Ovary (tissue), 9 donors: ENCODE data around the gene ZNF121. TPM values are rescaled to one million over a fixed set of nuclear protein-coding genes. Genes with fewer than 3 reads are reported as not detected.
A peak's percentile ranks its signal among the peaks of the same experiment; 100 is the strongest.
"Not testable (repeated sequence)": the region's sequence is repeated elsewhere in the genome, so short reads cannot be mapped to it uniquely, and the experiment has no call there.

Experiments
- DNase-seq, 5 donors: peaks; one replicate each; pipeline ENCODE4 v3.0.0-alpha.2; 2019 to 2020
- H3K27ac ChIP-seq, 2 donors: fragments of 200-600 bp; one replicate each; pipeline versions ENCODE4 v1.5.1 to v1.8.0; 2019 to 2022
- H3K27me3 ChIP-seq: fragments of 200-600 bp; one replicate; pipeline ENCODE4 v1.8.0; 2022
- H3K36me3 ChIP-seq: fragments of 200-600 bp; sonication (generic); one replicate; pipeline ENCODE4 v1.5.1; 2019
- H3K4me1 ChIP-seq: one replicate; pipeline ENCODE4 v1.8.1; 2013; ENCODE audit warnings: mild to moderate bottlenecking, moderate library complexity; ENCODE audit not compliant: insufficient read depth
- H3K4me3 ChIP-seq: fragments of 200-600 bp; sonication (generic); one replicate; pipeline ENCODE4 v1.5.1; 2017
- H3K9me3 ChIP-seq, 2 donors: fragments of 200-600 bp in 1 of 2; sonication (generic) in 1 of 2; one replicate each; pipeline versions ENCODE4 v1.5.1 to v1.8.1; 2013 to 2019; ENCODE audit warnings: mild to moderate bottlenecking in 1 of 2, moderate library complexity in 1 of 2
- EP300 ChIP-seq: sonication (generic); formaldehyde crosslinking; IDR thresholded peaks from one replicate; pipeline ENCODE4 v1.6.1; 2017; ENCODE audit warnings: antibody characterized with exemption
- POLR2A ChIP-seq: fragments of 450-650 bp; IDR thresholded peaks from one replicate; pipeline ENCODE4 v1.6.1; 2017; ENCODE audit warnings: antibody characterized with exemption, mild to moderate bottlenecking, moderate library complexity
- WGBS, 3 donors: extraction: QIAGEN DNeasy Blood & Tissue Kit in 1 of 3; methylation state at CpG; one replicate each; pipeline versions ENCODE4 v1.1.5 to v1.1.7; 2013 to 2017; 5-methylcytosine and 5-hydroxymethylcytosine counted together
- intact Hi-C, 4 donors: fragments of 100-400 bp; cut with DNase I; formaldehyde crosslinking; loops; one replicate each; pipeline versions ENCODE4 v1.11.0 to v1.15.1; 2022 to 2023
- polyA plus RNA-seq, 2 donors: library from polyadenylated mRNA; stranded (reverse); fragments of 200-250 nt in 1 of 2; fragments of 350-450 nt in 1 of 2; fragmentation: Illumina TruSeq in 1 of 2; extraction: RNeasy Lipid Tissue Mini Kit (QIAGEN cat#74804) in 1 of 2; gene quantifications; one replicate each; pipeline ENCODE4 v1.2.3, GENCODE V29; 2013 to 2014
- total RNA-seq, 7 donors: library from RNA; depleted of rRNA in 2 of 7; stranded (reverse); fragments of >200 nt in 2 of 7; fragmentation: NEBNext Ultra II Directional in 3 of 7; extraction: Animal tissue kit (Norgen Biotek cat#: 25700) in 3 of 7; gene quantifications; one replicate each; pipeline versions ENCODE4 v1.1.0 to v1.2.4, GENCODE V29; 2016 to 2023
- TF ChIP-seq, protein P1 (sequence below), 3 donors: fragments of 450-650 bp in 2 of 3; fragments of 200-600 bp in 1 of 3; IDR thresholded peaks; one replicate each; pipeline versions ENCODE4 v1.5.1 to v1.8.0; 2016 to 2022; ENCODE audit warnings: antibody characterized with exemption in 3 of 3, mild to moderate bottlenecking in 1 of 3
- donor health status: DM: no; HTN: no; CAD: no; lungs with moderate emphysema.
- donor health status: DM: no; HTN: no; CAD: no.
- donor health status: Bipolar disorder and iron deficiency.
- donor health status: DM: yes; HTN: yes; CAD: no.
- donor health status: DM: no; HTN: no; CAD: no.
- donor health status: DM: yes; HTN: yes; CAD: no.

The ZNF121 gene
- total and polyA plus RNA-seq, 9 donors, result 4.2 to 49.0 (median 31.7) TPM

DNA sequence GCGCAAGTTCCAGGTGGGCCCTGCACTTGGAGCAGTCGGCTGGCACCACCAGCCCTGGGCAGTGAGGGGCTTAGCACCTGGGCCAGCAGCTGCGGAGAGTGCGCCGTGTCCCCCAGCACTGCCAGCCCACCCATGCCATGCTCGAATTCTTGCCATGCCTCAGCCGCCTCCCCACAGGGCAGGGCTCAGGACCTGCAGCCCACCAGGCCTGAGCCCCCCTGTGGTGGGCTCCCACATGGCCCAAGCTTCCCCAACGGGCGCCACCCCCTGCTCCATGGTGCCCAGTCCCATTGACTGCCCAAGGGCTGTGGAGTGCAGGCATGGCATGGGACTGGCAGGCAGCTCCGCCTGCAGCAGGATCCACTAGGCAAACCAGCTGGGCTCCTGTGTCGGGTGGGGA is 36.4 kb downstream of the ZNF121 start:
- intact Hi-C loops, result no loop called here
- Histone ChIP-seq H3K9me3 (no peaks in the 10 kb centered on the region), H3K4me1 (no peaks in the 10 kb centered on the region), H3K4me3 (no peak overlapping the region), H3K36me3 (no peaks in the 10 kb centered on the region), H3K27me3 (no peaks in the 10 kb centered on the region), H3K27ac (no peak overlapping the region)
- 91 to 94% (median 92%) methylated on average over 10 to 11 of the region's 11 CpGs for WGBS, 3 donors
- TF ChIP-seq, protein P1, sequence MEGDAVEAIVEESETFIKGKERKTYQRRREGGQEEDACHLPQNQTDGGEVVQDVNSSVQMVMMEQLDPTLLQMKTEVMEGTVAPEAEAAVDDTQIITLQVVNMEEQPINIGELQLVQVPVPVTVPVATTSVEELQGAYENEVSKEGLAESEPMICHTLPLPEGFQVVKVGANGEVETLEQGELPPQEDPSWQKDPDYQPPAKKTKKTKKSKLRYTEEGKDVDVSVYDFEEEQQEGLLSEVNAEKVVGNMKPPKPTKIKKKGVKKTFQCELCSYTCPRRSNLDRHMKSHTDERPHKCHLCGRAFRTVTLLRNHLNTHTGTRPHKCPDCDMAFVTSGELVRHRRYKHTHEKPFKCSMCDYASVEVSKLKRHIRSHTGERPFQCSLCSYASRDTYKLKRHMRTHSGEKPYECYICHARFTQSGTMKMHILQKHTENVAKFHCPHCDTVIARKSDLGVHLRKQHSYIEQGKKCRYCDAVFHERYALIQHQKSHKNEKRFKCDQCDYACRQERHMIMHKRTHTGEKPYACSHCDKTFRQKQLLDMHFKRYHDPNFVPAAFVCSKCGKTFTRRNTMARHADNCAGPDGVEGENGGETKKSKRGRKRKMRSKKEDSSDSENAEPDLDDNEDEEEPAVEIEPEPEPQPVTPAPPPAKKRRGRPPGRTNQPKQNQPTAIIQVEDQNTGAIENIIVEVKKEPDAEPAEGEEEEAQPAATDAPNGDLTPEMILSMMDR (IDR thresholded peaks at IDR 0.05), result no peak
- no peak for TF ChIP-seq EP300
- TF ChIP-seq POLR2A, result no peak
- DNase-seq, result no peak

DNA sequence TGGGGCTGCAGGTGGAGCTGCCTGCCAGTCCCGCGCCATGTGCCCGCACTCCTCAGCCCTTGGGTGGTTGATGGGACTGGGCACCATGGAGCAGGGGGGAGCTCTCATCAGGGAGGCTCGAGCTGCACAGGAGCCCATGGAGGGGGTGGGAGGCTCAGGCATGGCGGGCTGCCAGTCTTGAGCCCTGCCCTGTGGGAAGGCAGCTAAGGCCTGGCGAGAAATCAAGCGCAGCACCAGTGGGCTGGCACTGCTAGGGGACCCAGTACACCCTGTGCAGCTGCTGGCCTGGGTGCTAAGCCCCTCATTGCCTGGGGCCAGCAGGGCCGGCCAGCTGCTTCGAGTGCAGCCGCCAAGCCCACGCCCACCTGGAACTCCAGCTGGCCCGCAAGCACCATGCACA is 43.0 kb downstream of the ZNF121 start:
- H3K27ac ChIP-seq, H3K27me3 ChIP-seq, intact Hi-C loops, H3K4me1 ChIP-seq, H3K9me3 ChIP-seq, H3K36me3 ChIP-seq, H3K4me3 ChIP-seq: not testable (repeated sequence)
- DNase-seq, result peak in 1 of 5 donors; percentile 17
- 92% methylated on average over 12 of the region's 12 CpGs for WGBS, 3 donors

- H3K36me3 ChIP-seq, DNase-seq, intact Hi-C loops, H3K27ac ChIP-seq, H3K4me3 ChIP-seq, H3K27me3 ChIP-seq, H3K4me1 ChIP-seq: not testable (repeated sequence)
- H3K9me3 ChIP-seq, result peaks cover 0 to 16% of the 10 kb centered on the region in 2 donors
- 36 to 100% (median 95%) methylated on average over 1 of the region's 1 CpG for WGBS, 3 donors
These were observed 44.4 kb downstream of the ZNF121 start for GRCh38 chr19:9539921-9540320.

DNA sequence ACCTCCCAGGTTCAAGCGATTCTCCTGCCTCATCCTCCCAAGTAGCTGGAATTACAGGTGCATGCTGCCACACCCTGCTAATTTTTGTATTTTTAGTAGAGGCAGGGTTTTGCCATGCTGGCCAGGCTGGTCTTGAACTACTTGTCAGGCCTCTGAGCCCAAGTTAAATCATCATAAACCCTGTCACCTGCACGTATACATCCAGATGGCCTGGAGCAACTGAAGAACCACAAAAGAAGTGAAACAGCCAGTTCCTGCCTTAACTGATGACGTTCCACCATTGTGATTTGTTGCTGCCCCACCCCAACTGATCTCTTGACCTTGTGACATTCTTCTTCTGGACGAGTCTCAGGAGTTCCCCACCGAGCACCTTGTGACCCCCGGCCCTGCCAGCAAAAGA is 45.1 kb downstream of the ZNF121 start:
- Histone ChIP-seq H3K9me3 (peaks cover 0 to 24% of the 10 kb centered on the region in 2 donors), H3K4me3 (peak overlapping the region; percentile 81), H3K27ac (peak overlapping the region; percentile 91 to 95)
- 78 to 82% (median 79%) methylated on average over 6 of the region's 6 CpGs for WGBS, 3 donors
- intact Hi-C loops, DNase-seq, H3K4me1 ChIP-seq, H3K27me3 ChIP-seq, H3K36me3 ChIP-seq: not testable (repeated sequence)

GRCh38 chr19:9538183-9539058 is 45.9 kb downstream of the ZNF121 start, which contains the start of gene ZNF426:
ZNF426 (minus strand) TSS chr19:9538645; CDS start chr19:9536232, 2,413 bp downstream.
- no peaks in the 10 kb centered on the region for H3K36me3 ChIP-seq
- DNase-seq, result peak; percentile 87 to 93 (median 90)
- H3K27ac ChIP-seq, result peak within 1 kb of the TSS; percentile 91 to 95
- H3K27me3 ChIP-seq, result no peaks in the 10 kb centered on the region
- peak within 1 kb of the TSS; percentile 81 for H3K4me3 ChIP-seq
- intact Hi-C loops, result no loop called here
- peaks cover 3% of the 10 kb centered on the region for H3K4me1 ChIP-seq
- WGBS, 3 donors, result 0 to 1% (median 1%) methylated on average over 49 of the region's 49 CpGs
- peaks cover 0 to 31% of the 10 kb centered on the region in 2 donors for H3K9me3 ChIP-seq
- TF ChIP-seq EP300 (peak; percentile 45), POLR2A (no peak)
- TF ChIP-seq, protein P1 (IDR thresholded peaks at IDR 0.05), result no peak

DNA sequence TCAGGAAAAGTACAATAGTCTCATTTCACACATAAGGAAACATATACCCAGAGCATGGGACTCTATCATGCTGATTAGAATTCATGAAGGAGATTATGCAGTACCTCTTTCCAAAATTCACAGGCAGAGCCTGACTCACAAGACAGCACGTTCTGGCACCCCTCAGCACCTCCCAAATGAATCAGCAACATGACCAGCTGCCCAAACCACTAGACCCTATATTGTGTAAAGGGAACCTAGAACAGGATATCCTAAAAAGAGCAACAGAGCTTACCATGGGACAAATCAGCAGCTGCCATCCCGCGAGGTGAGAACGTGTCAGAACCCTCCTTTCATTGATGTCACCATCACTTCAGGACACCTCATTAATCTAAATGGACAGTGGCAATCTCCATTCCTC is 48.4 kb downstream of the ZNF121 start:
- Histone ChIP-seq H3K27ac (no peak overlapping the region), H3K4me3 (no peak overlapping the region), H3K36me3 (peaks cover 2% of the 10 kb centered on the region), H3K27me3 (no peaks in the 10 kb centered on the region), H3K9me3 (peaks cover 0 to 56% of the 10 kb centered on the region in 2 donors), H3K4me1 (peaks cover 3% of the 10 kb centered on the region)
- 93 to 98% (median 98%) methylated on average over 4 of the region's 4 CpGs for WGBS, 3 donors
- DNase-seq, result no peak
- intact Hi-C loops, result no loop called here
- TF ChIP-seq EP300, result no peak
- TF ChIP-seq, protein P1 (IDR thresholded peaks at IDR 0.05), result no peak
- no peak for TF ChIP-seq POLR2A
